Measurements from ENCODE around the gene PEX14.

The PEX14 gene

DNA sequence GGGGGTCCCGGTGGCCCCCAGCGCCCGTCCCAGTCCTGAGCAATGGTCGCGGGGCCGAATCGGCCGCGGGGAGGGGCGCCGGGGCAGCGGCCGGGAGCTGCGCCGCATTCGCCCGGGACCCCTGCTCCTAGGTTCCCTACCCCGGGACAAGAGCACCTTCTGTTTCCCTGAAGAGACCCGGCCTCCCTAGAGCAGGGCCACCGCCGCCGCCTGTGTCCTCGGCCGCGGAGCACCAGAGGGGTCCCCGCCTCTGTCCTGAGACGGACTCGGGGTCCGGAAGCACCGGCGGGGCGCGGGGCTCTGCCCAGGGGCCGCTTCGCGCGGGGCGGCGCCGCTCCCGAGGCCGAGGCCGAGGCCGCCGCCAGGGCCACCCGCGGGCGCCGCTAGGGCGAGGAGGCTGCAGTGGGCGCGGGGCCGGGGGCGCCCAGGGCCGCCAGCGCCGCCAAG, 163.8 kb downstream of the PEX14 start:
- TF ChIP-seq MYC (IDR thresholded peaks at IDR 0.05; ENCODE audit: low read depth, low read length) (no peak), CTCF (IDR thresholded peaks at IDR 0.05; ENCODE audit: low read depth, low read length) (no peak), POLR2A (IDR thresholded peaks at IDR 0.05; ENCODE audit: extremely low read depth, insufficient read length) (no peak)
- TF ChIP-seq, protein P1, sequence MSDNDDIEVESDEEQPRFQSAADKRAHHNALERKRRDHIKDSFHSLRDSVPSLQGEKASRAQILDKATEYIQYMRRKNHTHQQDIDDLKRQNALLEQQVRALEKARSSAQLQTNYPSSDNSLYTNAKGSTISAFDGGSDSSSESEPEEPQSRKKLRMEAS (IDR thresholded peaks at IDR 0.05; ENCODE audit: low read depth, low read length) = no peak
- no peak for DNase-seq (ENCODE audit: low read depth)
- H3K4me3 ChIP-seq (ENCODE audit: low read depth, low read length) = no peak overlapping the region

- no peak for TF ChIP-seq CTCF (IDR thresholded peaks at IDR 0.05; ENCODE audit: low read depth, low read length)
- TF ChIP-seq POLR2A (IDR thresholded peaks at IDR 0.05; ENCODE audit: extremely low read depth, insufficient read length) = no peak
- TF ChIP-seq, protein P1 (IDR thresholded peaks at IDR 0.05; ENCODE audit: low read depth, low read length) = no peak
- TF ChIP-seq MYC (IDR thresholded peaks at IDR 0.05; ENCODE audit: low read depth, low read length) = no peak
- no peak for DNase-seq (ENCODE audit: low read depth)
- H3K4me3 ChIP-seq (ENCODE audit: low read depth, low read length) = no peak overlapping the region
Observed at GRCh38 chr1:10639011-10639774, 164.4 kb downstream of the PEX14 start.

DNA sequence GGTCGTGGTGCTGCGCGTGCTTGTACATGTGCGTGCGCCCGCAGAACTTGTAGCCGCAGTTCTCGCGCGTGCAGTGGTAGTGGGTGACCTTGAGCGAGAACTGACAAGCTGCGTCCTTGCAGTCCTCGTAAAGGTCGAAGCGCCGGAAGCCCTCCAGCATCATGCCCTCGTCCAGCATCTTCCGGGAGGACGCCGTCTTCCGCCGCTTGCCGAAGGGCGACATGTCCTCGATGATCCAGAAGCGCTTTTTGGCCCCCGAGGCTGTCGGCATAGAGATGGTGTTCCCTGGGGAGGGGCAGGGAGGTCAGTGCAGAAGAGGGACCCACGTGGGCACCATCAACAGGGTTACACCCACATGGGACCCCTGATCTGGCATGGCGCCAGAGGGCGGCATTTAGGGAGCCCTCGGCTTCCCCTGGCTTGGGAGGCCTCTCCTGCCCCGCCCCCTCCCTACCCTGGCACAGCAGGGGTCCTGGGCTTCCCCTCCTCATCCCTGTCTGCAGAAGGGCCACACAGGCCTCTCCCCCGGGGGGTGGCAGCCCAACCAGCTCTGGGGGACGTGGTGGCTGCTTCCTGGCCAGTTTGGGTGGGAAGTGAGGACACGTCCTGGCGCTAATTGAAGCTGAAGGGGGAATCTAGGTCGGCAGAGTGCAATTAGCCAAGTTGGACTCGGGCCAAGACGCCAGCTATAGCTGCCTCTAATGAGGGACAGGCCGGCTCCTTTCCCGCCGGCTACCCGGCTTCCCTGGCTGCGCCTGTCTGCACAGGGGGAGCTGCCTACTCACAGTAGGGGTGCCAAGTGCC, 165.2 kb downstream of the PEX14 start:
- H3K4me3 ChIP-seq (ENCODE audit: low read depth, low read length) = no peak overlapping the region
- no peak for DNase-seq (ENCODE audit: low read depth)
- TF ChIP-seq MYC (IDR thresholded peaks at IDR 0.05; ENCODE audit: low read depth, low read length) (no peak), POLR2A (IDR thresholded peaks at IDR 0.05; ENCODE audit: extremely low read depth, insufficient read length) (no peak), CTCF (IDR thresholded peaks at IDR 0.05; ENCODE audit: low read depth, low read length) (no peak)
- TF ChIP-seq, protein P1 (IDR thresholded peaks at IDR 0.05; ENCODE audit: low read depth, low read length) = no peak

DNA sequence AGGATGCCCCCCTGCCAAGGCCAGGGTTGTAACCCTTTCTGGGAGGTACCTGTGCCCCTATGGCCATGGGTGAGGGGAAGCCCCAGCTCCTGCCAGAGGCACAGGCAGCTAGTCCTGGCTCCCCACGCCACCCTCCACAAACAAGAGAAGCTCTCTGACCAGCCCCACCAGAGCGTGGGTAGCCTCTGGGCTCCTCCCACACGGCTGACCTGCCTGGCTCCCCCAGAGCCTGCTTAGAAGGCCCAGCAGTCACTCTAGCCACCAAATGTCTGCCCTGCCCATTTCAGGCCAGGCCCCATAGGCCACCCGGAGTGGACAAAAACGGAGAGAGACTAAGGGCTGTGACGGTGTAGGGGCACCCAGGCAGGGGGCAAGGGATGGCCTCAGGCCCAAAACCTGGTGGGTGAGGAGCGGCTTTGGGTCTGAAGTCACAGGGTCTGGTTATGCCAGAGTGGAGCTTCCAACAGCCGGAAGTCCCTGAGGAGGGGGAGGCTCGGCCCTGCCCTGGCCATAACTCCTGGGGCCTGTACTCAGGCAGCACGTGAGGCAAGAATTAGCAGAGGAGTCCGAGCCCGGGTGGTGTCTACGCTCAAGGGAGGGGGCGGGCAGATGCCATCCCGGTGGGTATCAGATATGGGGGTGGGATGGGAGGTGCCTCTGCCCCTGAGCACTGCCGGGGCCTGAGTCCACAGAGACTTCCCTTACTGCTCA, 166.2 kb downstream of the PEX14 start:
- TF ChIP-seq CTCF (IDR thresholded peaks at IDR 0.05; ENCODE audit: low read depth, low read length) (no peak), POLR2A (IDR thresholded peaks at IDR 0.05; ENCODE audit: extremely low read depth, insufficient read length) (no peak), MYC (IDR thresholded peaks at IDR 0.05; ENCODE audit: low read depth, low read length) (no peak)
- TF ChIP-seq, protein P1 (IDR thresholded peaks at IDR 0.05; ENCODE audit: low read depth, low read length) = no peak
- H3K4me3 ChIP-seq (ENCODE audit: low read depth, low read length) = no peak overlapping the region
- DNase-seq (ENCODE audit: low read depth) = no peak

- H3K4me3 ChIP-seq (ENCODE audit: low read depth, low read length) = no peak overlapping the region
Observed at GRCh38 chr1:10641976-10642375, 167.2 kb downstream of the PEX14 start.

More at GRCh38 chr1:10641976-10642375, 167.2 kb downstream of the PEX14 start:
- no peak for DNase-seq (ENCODE audit: low read depth)
- TF ChIP-seq, protein P1 (IDR thresholded peaks at IDR 0.05; ENCODE audit: low read depth, low read length) = no peak
- TF ChIP-seq POLR2A (IDR thresholded peaks at IDR 0.05; ENCODE audit: extremely low read depth, insufficient read length) (no peak), CTCF (IDR thresholded peaks at IDR 0.05; ENCODE audit: low read depth, low read length) (no peak), MYC (IDR thresholded peaks at IDR 0.05; ENCODE audit: low read depth, low read length) (no peak)
